Measurements from ENCODE around the gene WNT1.

Gene WNT1
- long read RNA-seq, donor 1: 0 reads
- long read RNA-seq, donor 2: 0 reads
- long read RNA-seq, donor 3: 0 reads
- long read RNA-seq, donor 4: 0 reads
- long read RNA-seq, donor 5: 0 reads
- long read RNA-seq, donor 6: 0 reads
- long read RNA-seq, donor 7: 0 reads
- long read RNA-seq, donor 8: 0 reads

- DNase-seq: peak; percentile 67
These were observed at the start of gene WNT1 for GRCh38 chr12:48978291-48978740. TSS of gene WNT1 (plus strand) at chr12:48978322. CDS start at chr12:48978651, 329 bp downstream.

DNA sequence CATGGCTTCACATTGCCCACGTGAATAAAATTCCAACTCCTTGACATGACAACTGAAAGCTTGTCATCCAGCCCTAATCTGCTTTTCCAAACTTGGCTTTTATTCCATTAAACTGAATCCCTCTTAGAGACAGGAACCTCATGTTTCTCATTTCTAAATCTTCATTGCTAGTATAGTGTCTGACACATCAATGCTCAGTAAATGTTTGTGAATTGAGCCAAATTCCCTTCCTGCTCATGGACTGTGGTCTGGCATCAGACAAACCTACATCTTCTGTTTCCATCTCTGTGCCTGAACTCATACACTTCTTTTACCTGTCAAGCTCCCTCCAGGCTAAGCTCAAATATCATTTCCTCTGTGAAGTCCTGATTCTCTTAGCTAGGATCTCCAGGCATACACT is 48.6 kb upstream of the WNT1 start:
- no peak for DNase-seq

DNA sequence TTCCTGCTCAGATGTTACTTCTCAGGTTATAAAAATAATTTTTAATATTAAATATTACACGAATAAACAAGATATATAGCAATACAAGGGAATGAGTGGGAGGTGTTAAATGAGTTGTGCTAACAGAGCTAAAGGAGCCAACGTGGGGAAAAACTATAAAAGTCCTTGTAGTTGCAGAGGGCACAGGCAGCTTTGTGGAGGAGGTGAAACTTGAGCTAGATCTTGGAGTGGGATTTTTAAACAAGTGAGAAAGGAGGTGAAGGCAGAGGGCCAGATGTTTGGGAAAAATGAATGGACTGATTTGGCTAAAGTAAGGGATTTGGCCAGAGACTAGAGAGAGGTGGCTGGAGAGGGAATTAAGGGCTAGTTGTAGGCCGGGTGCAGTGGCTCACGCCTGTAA is 47.6 kb upstream of the WNT1 start:
- no peak for DNase-seq

- DNase-seq: no peak
These were observed 45.2 kb upstream of the WNT1 start for GRCh38 chr12:48932878-48933277.

- no peak for DNase-seq
These were observed 44.3 kb upstream of the WNT1 start for GRCh38 chr12:48933664-48934311.

GRCh38 chr12:48934312-48934706 is 43.8 kb upstream of the WNT1 start:
- DNase-seq: no peak

DNA sequence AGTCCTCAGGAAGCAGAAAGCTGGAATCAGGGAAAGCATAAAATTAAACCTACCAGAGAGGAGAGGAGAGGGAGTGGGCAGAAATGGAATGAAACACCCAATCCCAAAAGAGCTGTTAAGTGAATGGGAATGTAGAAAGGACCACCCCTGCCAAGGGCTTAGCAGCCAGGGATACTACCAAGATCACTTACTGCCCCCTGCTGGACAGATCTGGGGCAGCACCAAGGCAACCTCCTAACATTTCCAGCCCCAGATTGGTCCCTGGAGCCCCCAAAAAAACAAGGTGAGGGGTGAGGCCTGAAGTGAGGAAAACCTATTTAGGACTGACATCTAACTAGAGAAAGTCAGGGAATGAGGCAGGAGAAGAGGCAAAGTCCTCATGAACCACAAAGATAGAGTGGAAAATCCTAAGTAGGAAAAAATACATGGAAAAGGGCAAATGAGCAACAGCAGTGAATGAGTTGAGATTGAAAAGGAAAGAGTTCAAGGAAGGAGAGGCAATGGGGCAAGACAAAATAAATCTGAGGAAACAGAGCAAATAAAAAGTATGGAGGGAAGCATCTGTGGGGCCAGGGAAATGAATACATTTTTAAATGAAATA is 41.6 kb upstream of the WNT1 start:
- peak; percentile 46 for DNase-seq

DNA sequence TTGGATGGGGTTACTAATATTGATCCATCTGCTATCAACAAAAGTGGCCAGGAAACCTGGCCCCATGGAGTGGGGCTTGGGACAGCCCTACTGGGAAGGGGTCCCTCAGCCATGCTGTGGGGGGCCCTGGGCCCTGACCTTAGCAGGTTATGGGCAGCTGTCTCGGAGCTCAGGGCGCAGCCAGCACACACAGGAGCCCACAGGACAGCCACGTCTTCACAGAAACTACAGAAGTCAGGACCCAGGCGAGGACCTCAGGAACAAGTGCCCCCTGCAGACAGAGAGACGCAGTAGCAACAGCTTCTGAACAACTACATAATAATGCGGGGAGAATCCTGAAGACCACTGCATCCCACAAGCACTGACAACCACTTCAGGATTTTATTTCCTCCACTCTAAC is 41.0 kb upstream of the WNT1 start:
- no peak for DNase-seq

DNA sequence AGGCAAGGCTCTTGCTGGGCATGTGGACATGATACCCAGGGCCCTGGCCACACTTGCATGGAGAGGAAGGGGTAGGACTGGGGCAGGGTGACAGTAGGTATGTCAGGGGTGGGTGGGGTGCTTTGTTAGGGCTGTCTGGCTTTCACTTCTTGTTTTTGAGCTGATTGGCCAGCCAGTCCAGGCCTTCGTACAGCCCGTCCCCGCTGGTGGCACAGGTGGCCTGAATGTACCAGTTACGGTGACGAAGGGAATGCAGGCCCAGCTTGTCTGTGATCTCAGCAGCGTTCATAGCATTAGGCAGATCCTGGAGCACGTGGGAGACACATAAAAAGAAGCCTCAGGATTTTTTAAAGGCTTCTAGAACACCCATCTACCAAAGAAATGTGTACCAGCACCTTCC is 39.3 kb upstream of the WNT1 start:
- DNase-seq: no peak

DNA sequence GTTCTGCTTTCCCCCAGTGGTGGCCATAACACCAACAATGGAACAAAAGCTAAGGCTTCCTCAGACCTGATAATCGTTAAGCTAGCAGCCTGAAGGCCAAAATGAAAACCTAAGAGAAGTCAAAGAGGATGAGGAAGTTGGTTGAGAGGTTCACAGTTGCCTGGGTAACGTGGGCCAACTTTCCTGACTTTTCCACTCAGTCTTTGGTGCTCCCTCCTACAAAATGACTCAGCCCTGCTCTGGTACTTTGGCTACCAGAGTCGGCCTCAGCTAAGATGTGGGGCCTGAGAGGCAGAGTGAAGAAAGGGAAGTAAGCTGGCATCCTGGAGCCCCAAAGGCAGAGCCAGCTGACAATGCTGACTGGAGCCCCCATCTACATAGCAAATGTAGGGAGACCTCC is 37.9 kb upstream of the WNT1 start:
- DNase-seq: no peak

- no peak for DNase-seq
These were observed 34.9 kb upstream of the WNT1 start for GRCh38 chr12:48943221-48943620.

- DNase-seq: no peak
These were observed 31.9 kb upstream of the WNT1 start for GRCh38 chr12:48946205-48946604.

DNA sequence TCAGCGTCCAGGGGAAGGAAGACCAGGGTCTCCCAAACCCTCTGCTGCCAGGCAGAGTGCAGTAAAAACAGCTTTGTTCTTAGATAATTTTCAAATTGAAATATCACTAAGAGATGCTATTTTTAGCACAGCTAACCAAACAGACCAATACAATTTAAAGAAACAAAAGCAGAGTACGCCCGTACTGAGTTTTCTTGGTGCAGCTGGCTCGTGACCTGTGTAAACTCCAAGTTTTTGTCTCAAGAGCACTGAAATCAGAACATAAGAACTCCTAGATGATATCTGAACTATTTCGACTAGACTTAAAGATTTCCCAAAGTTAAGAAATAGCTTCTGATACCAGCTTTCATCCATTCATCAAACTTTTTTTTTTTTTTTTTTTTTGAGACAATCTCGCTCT is 31.2 kb upstream of the WNT1 start:
- no peak for DNase-seq

DNA sequence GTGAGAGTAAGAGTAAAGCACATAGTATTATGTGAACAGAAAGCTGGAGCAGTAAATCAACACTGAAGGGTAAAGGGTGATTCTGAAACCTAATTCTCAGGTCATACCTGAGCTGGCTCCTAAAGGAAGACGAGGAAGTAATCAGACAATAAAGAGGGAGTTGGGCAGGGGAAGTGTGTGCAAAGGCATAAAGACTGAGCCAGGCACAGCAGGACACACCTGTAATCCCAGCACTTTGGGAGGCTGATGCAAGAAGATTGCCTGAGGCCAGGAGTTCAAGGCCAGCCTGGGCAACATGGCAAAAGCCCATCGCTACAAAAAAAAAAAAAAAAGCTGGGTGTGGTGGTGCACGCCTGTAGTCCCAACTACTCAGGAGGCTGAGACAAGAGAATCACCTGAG is 30.4 kb upstream of the WNT1 start:
- DNase-seq: no peak

DNA sequence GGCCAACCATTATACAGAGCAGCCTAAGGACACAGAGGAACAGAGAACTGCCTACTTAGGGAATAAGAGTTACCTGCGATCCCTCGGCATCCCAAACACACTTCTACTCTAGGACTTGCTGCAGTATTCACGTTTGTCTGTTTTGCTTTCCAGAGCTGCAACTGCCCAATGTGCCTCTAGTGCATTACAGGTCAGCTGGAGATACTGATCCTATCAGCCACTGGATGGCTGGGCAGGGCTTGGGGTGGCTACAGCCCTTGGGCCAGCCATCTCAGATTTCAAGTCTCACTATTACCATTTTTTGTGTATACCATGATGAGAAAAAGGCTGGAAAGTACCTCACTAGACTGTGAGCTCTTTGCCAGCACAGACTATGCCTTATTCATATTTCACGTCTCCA is 25.4 kb upstream of the WNT1 start:
- DNase-seq: no peak

DNA sequence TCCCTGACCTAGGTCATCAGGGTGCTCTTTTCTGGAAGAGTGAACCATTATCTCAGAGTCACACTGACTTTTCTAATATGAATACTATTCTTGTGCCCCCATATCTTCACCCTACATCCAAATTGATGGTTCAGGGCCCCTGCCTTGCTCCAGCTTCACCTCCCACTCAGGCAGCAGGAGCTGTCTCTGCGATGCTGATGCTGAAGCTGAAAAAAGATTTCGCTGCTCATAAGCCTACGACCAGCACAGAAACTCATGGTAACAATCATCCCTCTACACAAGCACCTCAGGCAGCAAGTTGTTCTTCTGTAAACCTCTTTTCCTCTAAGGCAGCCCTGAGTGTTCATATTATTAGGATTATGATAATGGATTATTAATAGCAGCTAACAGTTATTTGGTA is 24.1 kb upstream of the WNT1 start:
- no peak for DNase-seq

- no peak for DNase-seq
These were observed 23.2 kb upstream of the WNT1 start for GRCh38 chr12:48954841-48955501.

- peak; percentile 80 for DNase-seq
These were observed 21.6 kb upstream of the WNT1 start for GRCh38 chr12:48956279-48957140.

DNA sequence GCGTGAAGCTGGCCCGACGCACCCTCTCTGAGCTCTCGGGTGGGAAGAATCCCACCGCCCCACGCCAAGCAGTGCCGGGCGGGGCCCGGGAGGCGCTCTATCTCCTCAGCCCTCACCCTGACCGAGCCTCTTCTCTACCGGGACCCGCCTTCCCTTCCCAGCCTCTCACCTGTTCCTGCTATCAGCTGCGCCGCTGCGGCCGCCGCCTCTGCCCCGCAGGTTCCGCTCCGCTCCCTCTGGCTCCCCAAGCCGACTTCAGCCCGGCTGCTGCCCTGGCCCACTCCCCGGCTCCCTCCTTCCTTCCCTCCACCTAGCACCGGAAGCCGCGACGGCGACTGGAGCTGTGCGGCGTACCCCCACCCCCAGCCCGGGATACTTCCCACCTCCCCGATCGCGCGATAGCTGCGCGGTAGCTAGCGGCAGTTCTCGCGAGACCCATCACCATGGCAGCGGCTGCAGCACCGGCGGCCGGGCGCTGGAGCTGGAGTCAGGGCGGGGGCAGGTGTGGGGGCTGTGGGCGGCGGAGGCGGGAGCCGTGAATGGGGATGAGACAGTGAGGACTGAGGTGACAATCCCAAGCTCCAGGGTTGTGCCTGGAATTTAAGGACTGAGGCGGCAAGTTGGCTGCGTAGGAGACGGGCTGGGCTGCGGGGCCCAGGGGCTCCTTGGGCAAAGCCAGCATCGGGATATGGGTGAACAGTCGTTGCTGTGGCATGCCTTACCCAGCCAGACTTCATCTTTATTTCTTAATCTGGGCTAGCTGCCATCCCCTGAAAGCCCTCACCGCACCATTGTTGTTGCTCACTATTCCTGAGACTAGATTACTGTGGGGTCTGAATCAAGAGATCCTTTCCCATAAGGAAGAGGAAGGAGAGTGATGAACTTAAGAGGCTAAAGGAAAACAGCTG is 20.7 kb upstream of the WNT1 start, which contains the start of gene ARF3:
Gene ARF3, minus strand, starts transcription at position 347 of the 908 bp plus-strand sequence. CDS start 16,392 bp downstream, outside the sequence.
- DNase-seq: peak; percentile 92

DNA sequence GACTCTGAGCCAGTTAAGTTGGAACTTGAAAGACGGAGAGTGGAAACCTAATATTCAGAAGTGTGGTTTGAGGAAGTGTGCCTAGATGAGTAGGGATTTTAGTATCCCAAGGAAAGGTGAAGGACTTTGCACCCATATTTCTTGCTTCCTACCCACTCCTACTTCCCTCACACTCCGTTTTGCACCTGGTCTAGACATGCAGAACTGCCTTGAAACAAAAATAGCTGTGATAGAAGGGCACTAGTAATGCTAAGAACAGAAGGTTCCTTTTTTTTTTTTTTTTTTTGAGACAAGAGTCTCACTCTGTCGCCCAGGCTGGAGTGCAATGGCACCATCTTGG is 20.1 kb upstream of the WNT1 start:
- DNase-seq: no peak

GRCh38 chr12:48960834-48961233 is 17.3 kb upstream of the WNT1 start:
- DNase-seq: no peak

All from right kidney (tissue), 9 donors.